Ishikawa (cell line): Measurements from ENCODE around the gene CSE1L.

Experiments
- CEBPB ChIP-seq: IDR thresholded peaks from 2 replicates; pipeline ENCODE4 v1.6.1; 2012
- CREB1 ChIP-seq: IDR thresholded peaks from 2 replicates; pipeline ENCODE4 v1.6.1; 2012; ENCODE audit warnings: low read depth
- EGR1 ChIP-seq: IDR thresholded peaks from 2 replicates; pipeline ENCODE4 v1.6.1; 2012
- EP300 ChIP-seq: IDR thresholded peaks from 2 replicates; pipeline ENCODE4 v1.6.1; 2012; ENCODE audit warnings: borderline replicate concordance
- FOXM1 ChIP-seq: IDR thresholded peaks from 2 replicates; pipeline ENCODE4 v1.6.1; 2012; ENCODE audit warnings: low read depth, borderline replicate concordance
- NFIC ChIP-seq: IDR thresholded peaks from 2 replicates; pipeline ENCODE4 v1.6.1; 2012
- RAD21 ChIP-seq: IDR thresholded peaks from 2 replicates; pipeline ENCODE4 v1.6.1; 2012; ENCODE audit warnings: low read depth
- TAF1 ChIP-seq: IDR thresholded peaks from 2 replicates; pipeline ENCODE4 v1.6.1; 2012; ENCODE audit warnings: low read depth, mild to moderate bottlenecking
- TCF12 ChIP-seq: IDR thresholded peaks from 2 replicates; pipeline ENCODE4 v1.6.1; 2012; ENCODE audit warnings: low read depth
- YY1 ChIP-seq: IDR thresholded peaks from 2 replicates; pipeline ENCODE4 v1.6.1; 2012; ENCODE audit warnings: low read depth
- ZBTB7A ChIP-seq: IDR thresholded peaks from 2 replicates; pipeline ENCODE4 v1.6.1; 2012; ENCODE audit warnings: low read depth
- TF ChIP-seq, protein P1 (sequence below): IDR thresholded peaks from 2 replicates; pipeline ENCODE4 v1.6.1; 2012; ENCODE audit warnings: low read depth, mild to moderate bottlenecking
- TF ChIP-seq, protein P2 (sequence below): IDR thresholded peaks from 2 replicates; pipeline ENCODE4 v1.6.1; 2012
- TF ChIP-seq, protein P3 (sequence below): IDR thresholded peaks from 2 replicates; pipeline ENCODE4 v1.6.1; 2012

DNA sequence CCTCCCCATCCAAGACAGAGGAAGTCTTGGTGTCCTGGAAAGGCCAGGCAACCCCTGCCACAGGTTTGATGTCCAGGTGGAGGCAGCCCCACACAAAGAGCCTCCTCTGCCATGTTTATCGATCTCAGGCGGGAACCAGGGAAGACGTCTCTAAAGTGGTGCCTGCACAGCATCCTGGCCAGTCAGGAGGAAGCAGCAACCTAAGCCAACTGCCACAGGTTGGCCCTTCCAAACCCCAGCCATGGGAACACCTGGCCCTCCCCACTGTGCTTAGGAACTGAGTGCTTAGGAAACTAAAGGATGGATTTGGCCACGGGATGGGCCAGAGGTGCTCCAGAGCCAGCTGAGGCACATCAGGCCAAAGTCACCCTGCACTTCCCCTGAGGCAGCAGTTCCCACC lies 56.9 kb downstream of the CSE1L start:
- no peak for TF ChIP-seq EGR1
- no peak for TF ChIP-seq TCF12
- TF ChIP-seq, protein P1, sequence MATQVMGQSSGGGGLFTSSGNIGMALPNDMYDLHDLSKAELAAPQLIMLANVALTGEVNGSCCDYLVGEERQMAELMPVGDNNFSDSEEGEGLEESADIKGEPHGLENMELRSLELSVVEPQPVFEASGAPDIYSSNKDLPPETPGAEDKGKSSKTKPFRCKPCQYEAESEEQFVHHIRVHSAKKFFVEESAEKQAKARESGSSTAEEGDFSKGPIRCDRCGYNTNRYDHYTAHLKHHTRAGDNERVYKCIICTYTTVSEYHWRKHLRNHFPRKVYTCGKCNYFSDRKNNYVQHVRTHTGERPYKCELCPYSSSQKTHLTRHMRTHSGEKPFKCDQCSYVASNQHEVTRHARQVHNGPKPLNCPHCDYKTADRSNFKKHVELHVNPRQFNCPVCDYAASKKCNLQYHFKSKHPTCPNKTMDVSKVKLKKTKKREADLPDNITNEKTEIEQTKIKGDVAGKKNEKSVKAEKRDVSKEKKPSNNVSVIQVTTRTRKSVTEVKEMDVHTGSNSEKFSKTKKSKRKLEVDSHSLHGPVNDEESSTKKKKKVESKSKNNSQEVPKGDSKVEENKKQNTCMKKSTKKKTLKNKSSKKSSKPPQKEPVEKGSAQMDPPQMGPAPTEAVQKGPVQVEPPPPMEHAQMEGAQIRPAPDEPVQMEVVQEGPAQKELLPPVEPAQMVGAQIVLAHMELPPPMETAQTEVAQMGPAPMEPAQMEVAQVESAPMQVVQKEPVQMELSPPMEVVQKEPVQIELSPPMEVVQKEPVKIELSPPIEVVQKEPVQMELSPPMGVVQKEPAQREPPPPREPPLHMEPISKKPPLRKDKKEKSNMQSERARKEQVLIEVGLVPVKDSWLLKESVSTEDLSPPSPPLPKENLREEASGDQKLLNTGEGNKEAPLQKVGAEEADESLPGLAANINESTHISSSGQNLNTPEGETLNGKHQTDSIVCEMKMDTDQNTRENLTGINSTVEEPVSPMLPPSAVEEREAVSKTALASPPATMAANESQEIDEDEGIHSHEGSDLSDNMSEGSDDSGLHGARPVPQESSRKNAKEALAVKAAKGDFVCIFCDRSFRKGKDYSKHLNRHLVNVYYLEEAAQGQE: no peak
- no peak for TF ChIP-seq EP300
- no peak for TF ChIP-seq YY1
- TF ChIP-seq CEBPB: no peak
- no peak for TF ChIP-seq TAF1
- no peak for TF ChIP-seq CREB1
- no peak for TF ChIP-seq NFIC
- TF ChIP-seq, protein P2, sequence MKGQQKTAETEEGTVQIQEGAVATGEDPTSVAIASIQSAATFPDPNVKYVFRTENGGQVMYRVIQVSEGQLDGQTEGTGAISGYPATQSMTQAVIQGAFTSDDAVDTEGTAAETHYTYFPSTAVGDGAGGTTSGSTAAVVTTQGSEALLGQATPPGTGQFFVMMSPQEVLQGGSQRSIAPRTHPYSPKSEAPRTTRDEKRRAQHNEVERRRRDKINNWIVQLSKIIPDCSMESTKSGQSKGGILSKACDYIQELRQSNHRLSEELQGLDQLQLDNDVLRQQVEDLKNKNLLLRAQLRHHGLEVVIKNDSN: no peak
- TF ChIP-seq ZBTB7A: no peak
- TF ChIP-seq, protein P3, sequence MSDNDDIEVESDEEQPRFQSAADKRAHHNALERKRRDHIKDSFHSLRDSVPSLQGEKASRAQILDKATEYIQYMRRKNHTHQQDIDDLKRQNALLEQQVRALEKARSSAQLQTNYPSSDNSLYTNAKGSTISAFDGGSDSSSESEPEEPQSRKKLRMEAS: no peak
- no peak for TF ChIP-seq RAD21
- TF ChIP-seq FOXM1: no peak
